Stimulated activated CD4-positive, alpha-beta T cell treated with anti-CD3 and anti-CD28 coated beads, Interleukin-12 subunit alpha, Interleukin-12 subunit beta, amount 100 ng/mL, for 24 hours (primary cell): ENCODE data around the gene LTBP1.

Experiments
- DNase-seq, 2 experiments: peaks; one replicate each; pipeline ENCODE4 v3.0.0-alpha.2; 2020; ENCODE audit warnings: low read depth in 2 of 2

LTBP1 gene

GRCh38 chr2:33266467-33266866 is 319.7 kb downstream of the LTBP1 start:
- no peak for DNase-seq

GRCh38 chr2:33267043-33267442 is 320.3 kb downstream of the LTBP1 start:
- DNase-seq: no peak

GRCh38 chr2:33267756-33268155 is 321.0 kb downstream of the LTBP1 start:
- no peak for DNase-seq

GRCh38 chr2:33268246-33268831 is 321.6 kb downstream of the LTBP1 start:
- DNase-seq: no peak

GRCh38 chr2:33272001-33272400 is 325.2 kb downstream of the LTBP1 start:
- no peak for DNase-seq

GRCh38 chr2:33273479-33273878 is 326.7 kb downstream of the LTBP1 start:
- no peak for DNase-seq

- DNase-seq: no peak
These were observed 327.8 kb downstream of the LTBP1 start for GRCh38 chr2:33274524-33274923.

GRCh38 chr2:33275689-33276444 is 329.1 kb downstream of the LTBP1 start:
- no peak for DNase-seq

- DNase-seq: no peak
These were observed 330.3 kb downstream of the LTBP1 start for GRCh38 chr2:33277002-33277426.

- no peak for DNase-seq
These were observed 331.6 kb downstream of the LTBP1 start for GRCh38 chr2:33278245-33278943.

GRCh38 chr2:33284287-33284686 is 337.5 kb downstream of the LTBP1 start:
- no peak for DNase-seq

GRCh38 chr2:33287507-33288005 is 340.8 kb downstream of the LTBP1 start:
- no peak for DNase-seq

- no peak for DNase-seq
These were observed 341.3 kb downstream of the LTBP1 start for GRCh38 chr2:33288011-33288410.

- no peak for DNase-seq
These were observed 343.2 kb downstream of the LTBP1 start for GRCh38 chr2:33289961-33290360.

GRCh38 chr2:33291278-33292013 is 344.7 kb downstream of the LTBP1 start:
- no peak for DNase-seq

- no peak for DNase-seq
These were observed 345.3 kb downstream of the LTBP1 start for GRCh38 chr2:33292063-33292462.

GRCh38 chr2:33292981-33293595 is 346.3 kb downstream of the LTBP1 start:
- no peak for DNase-seq

GRCh38 chr2:33298233-33298632 is 351.5 kb downstream of the LTBP1 start:
- no peak for DNase-seq

GRCh38 chr2:33301355-33301754 is 354.6 kb downstream of the LTBP1 start:
- no peak for DNase-seq

GRCh38 chr2:33302348-33302747 is 355.6 kb downstream of the LTBP1 start:
- no peak for DNase-seq

GRCh38 chr2:33304032-33304864 is 357.5 kb downstream of the LTBP1 start:
- DNase-seq: no peak
